ENCODE data around the gene RAB7B. TPM values are rescaled to one million over a fixed set of nuclear protein-coding genes. Genes with fewer than 3 reads are reported as not detected.

The RAB7B gene
- total RNA-seq, 4 donors from 2014 or later = 0.27 to 0.32 TPM; not detected in 2

GRCh38 chr1:205955499-205955898 is 47.7 kb downstream of the RAB7B start:
- no peak for DNase-seq
- intact Hi-C loops (cut with DNase I; ENCODE audit: low total_unique reads) = no loop called here
- Histone ChIP-seq H3K4me3 (no peak overlapping the region), H3K9me3 (no peaks in the 10 kb centered on the region), H3K36me3 (no peaks in the 10 kb centered on the region), H3K4me1 (no peaks in the 10 kb centered on the region), H3K27me3 (peaks cover 8% of the 10 kb centered on the region), H3K27ac (no peak overlapping the region)
- 83 to 100% methylated on average over 1 of the region's 1 CpG for WGBS, 2 donors (ENCODE audit: low coverage in 1 of 2)
- no peak for TF ChIP-seq CTCF (IDR thresholded peaks at IDR 0.05)
- TF ChIP-seq POLR2A (IDR thresholded peaks at IDR 0.05) = no peak
- no peak for TF ChIP-seq EP300 (IDR thresholded peaks at IDR 0.05; ENCODE audit: low read depth)
- no peak for TF ChIP-seq POLR2AphosphoS5 (IDR thresholded peaks at IDR 0.05)
- in situ Hi-C loops (cut with MboI; ENCODE audit: low pct_ligation_motif_present in 1 of 4, low pct_unique_long_range_greater_than_20kb in 1 of 4, low sequenced_read_pairs in 3 of 4) = loop anchor here in 1 of 4 donors (25.0 kb wide), 1 partner anchor 168 kb away; the partner anchor contains the start of gene RAB29

- intact Hi-C loops (cut with DNase I; ENCODE audit: low total_unique reads) = no loop called here
- DNase-seq = no peak
- 75% methylated on average over 11 of the region's 11 CpGs; no CpG with 5 or more reads in 1 of the 2 donors for WGBS, 2 donors (ENCODE audit: low coverage in 1 of 2)
Measured at GRCh38 chr1:205954819-205955404, 48.3 kb downstream of the RAB7B start.

GRCh38 chr1:205951746-205952145 is 51.4 kb downstream of the RAB7B start:
- intact Hi-C loops (cut with DNase I; ENCODE audit: low total_unique reads) = no loop called here
- no peaks in the 10 kb centered on the region for H3K4me1 ChIP-seq
- H3K9me3 ChIP-seq = no peaks in the 10 kb centered on the region
- in situ Hi-C loops (cut with MboI; ENCODE audit: low pct_ligation_motif_present in 1 of 4, low pct_unique_long_range_greater_than_20kb in 1 of 4, low sequenced_read_pairs in 3 of 4) = loop anchor here in 1 of 4 donors (25.0 kb wide), 1 partner anchor 164 kb away; the partner anchor contains the start of gene RAB29
- H3K36me3 ChIP-seq = no peaks in the 10 kb centered on the region
- no peak for DNase-seq
- no peaks in the 10 kb centered on the region for H3K27me3 ChIP-seq
- no peak overlapping the region for H3K27ac ChIP-seq
- TF ChIP-seq CTCF (IDR thresholded peaks at IDR 0.05) = no peak
- no peak for TF ChIP-seq POLR2A (IDR thresholded peaks at IDR 0.05)
- TF ChIP-seq POLR2AphosphoS5 (IDR thresholded peaks at IDR 0.05) = no peak
- TF ChIP-seq EP300 (IDR thresholded peaks at IDR 0.05; ENCODE audit: low read depth) = no peak
- 80% methylated on average over 1 of the region's 1 CpG; no CpG with 5 or more reads in 1 of the 2 donors for WGBS, 2 donors (ENCODE audit: low coverage in 1 of 2)
- H3K4me3 ChIP-seq = no peak overlapping the region

More at GRCh38 chr1:205954819-205955404, 48.3 kb downstream of the RAB7B start:
- Histone ChIP-seq H3K27ac (no peak overlapping the region), H3K4me1 (no peaks in the 10 kb centered on the region), H3K4me3 (no peak overlapping the region), H3K27me3 (peaks cover 8% of the 10 kb centered on the region), H3K9me3 (no peaks in the 10 kb centered on the region), H3K36me3 (no peaks in the 10 kb centered on the region)
- TF ChIP-seq CTCF (IDR thresholded peaks at IDR 0.05) = no peak
- no peak for TF ChIP-seq POLR2AphosphoS5 (IDR thresholded peaks at IDR 0.05)
- TF ChIP-seq POLR2A (IDR thresholded peaks at IDR 0.05) = no peak
- no peak for TF ChIP-seq EP300 (IDR thresholded peaks at IDR 0.05; ENCODE audit: low read depth)
- in situ Hi-C loops (cut with MboI; ENCODE audit: low pct_ligation_motif_present in 1 of 4, low pct_unique_long_range_greater_than_20kb in 1 of 4, low sequenced_read_pairs in 3 of 4) = loop anchor here in 1 of 4 donors (25.0 kb wide), 1 partner anchor 168 kb away; the partner anchor contains the start of gene RAB29

GRCh38 chr1:205950826-205951549 is 52.2 kb downstream of the RAB7B start:
- in situ Hi-C loops (cut with MboI; ENCODE audit: low pct_ligation_motif_present in 1 of 4, low pct_unique_long_range_greater_than_20kb in 1 of 4, low sequenced_read_pairs in 3 of 4) (loop anchor here in 1 of 4 donors (25.0 kb wide), 1 partner anchor 164 kb away; the partner anchor contains the start of gene RAB29), intact Hi-C loops (cut with DNase I; ENCODE audit: low total_unique reads) (no loop called here)
- DNase-seq = no peak
- no peaks in the 10 kb centered on the region for H3K27me3 ChIP-seq
- H3K4me1 ChIP-seq = no peaks in the 10 kb centered on the region
- WGBS, 2 donors (ENCODE audit: low coverage in 1 of 2) = 60 to 75% methylated on average over 5 to 7 of the region's 7 CpGs
- TF ChIP-seq POLR2A (IDR thresholded peaks at IDR 0.05) (no peak), CTCF (IDR thresholded peaks at IDR 0.05) (no peak), EP300 (IDR thresholded peaks at IDR 0.05; ENCODE audit: low read depth) (no peak), POLR2AphosphoS5 (IDR thresholded peaks at IDR 0.05) (no peak)
- no peak overlapping the region for H3K4me3 ChIP-seq
- H3K27ac ChIP-seq = no peak overlapping the region
- no peaks in the 10 kb centered on the region for H3K9me3 ChIP-seq
- no peaks in the 10 kb centered on the region for H3K36me3 ChIP-seq
